Vagina (tissue), 2 donors: ENCODE data around the gene LIN37. TPM values are rescaled to one million over a fixed set of nuclear protein-coding genes. Genes with fewer than 3 reads are reported as not detected.
A peak's percentile ranks its signal among the peaks of the same experiment; 100 is the strongest.

Experiments used
- DNase-seq, 2 donors: peaks; one replicate each; pipeline ENCODE4 v3.0.0-alpha.2; 2017; ENCODE audit errors: extremely low spot score in 2 of 2
- H3K27ac ChIP-seq: fragments of 200-600 bp; sonication (generic); one replicate; pipeline ENCODE4 v1.5.1; 2019
- H3K27me3 ChIP-seq: fragments of 200-600 bp; sonication (generic); one replicate; pipeline ENCODE4 v1.5.1; 2019
- H3K36me3 ChIP-seq, 2 donors: fragments of 200-600 bp; sonication (generic); one replicate each; pipeline ENCODE4 v1.5.1; 2017 to 2019
- H3K4me1 ChIP-seq: fragments of 200-600 bp; sonication (generic); one replicate; pipeline ENCODE4 v1.5.1; 2019
- H3K4me3 ChIP-seq, 2 donors: fragments of 200-600 bp; sonication (generic); 1 replicate in 1 of 2; 2 replicates in 1 of 2; pipeline ENCODE4 v1.5.1; 2016 to 2019
- H3K9me3 ChIP-seq: fragments of 200-600 bp; sonication (generic); one replicate; pipeline ENCODE4 v1.5.1; 2019
- POLR2A ChIP-seq, 2 donors: fragments of 450-650 bp; IDR thresholded peaks; one replicate each; pipeline ENCODE4 v1.6.1; 2017; ENCODE audit warnings: antibody characterized with exemption in 2 of 2, mild to moderate bottlenecking in 2 of 2, moderate library complexity in 2 of 2
- POLR2AphosphoS5 ChIP-seq, 2 donors: sonication (generic); formaldehyde crosslinking; IDR thresholded peaks; one replicate each; pipeline ENCODE4 v1.9.0; 2017; ENCODE audit warnings: antibody characterized with exemption in 2 of 2, mild to moderate bottlenecking in 2 of 2, low read depth in 1 of 2; ENCODE audit not compliant: insufficient read depth in 1 of 2
- intact Hi-C: fragments of 100-400 bp; cut with DNase I; formaldehyde crosslinking; loops from one replicate; pipeline ENCODE4 v1.15.1; 2023
- total RNA-seq: library from RNA; depleted of rRNA; stranded (reverse); fragments of >200 nt; gene quantifications from one replicate; pipeline ENCODE4 v1.2.3, GENCODE V29; 2016
- TF ChIP-seq, protein P1 (sequence below), 3 experiments: fragments of 450-650 bp in 2 of 3; fragments of 200-600 bp in 1 of 3; sonication (generic) in 1 of 3; IDR thresholded peaks; one replicate each; pipeline ENCODE4 v1.5.1; 2017 to 2019; ENCODE audit warnings: antibody characterized with exemption in 3 of 3, mild to moderate bottlenecking in 2 of 3, moderate library complexity in 2 of 3

Gene LIN37
- total RNA-seq, 1 donor from 2014 or later: 11.3 TPM

DNA sequence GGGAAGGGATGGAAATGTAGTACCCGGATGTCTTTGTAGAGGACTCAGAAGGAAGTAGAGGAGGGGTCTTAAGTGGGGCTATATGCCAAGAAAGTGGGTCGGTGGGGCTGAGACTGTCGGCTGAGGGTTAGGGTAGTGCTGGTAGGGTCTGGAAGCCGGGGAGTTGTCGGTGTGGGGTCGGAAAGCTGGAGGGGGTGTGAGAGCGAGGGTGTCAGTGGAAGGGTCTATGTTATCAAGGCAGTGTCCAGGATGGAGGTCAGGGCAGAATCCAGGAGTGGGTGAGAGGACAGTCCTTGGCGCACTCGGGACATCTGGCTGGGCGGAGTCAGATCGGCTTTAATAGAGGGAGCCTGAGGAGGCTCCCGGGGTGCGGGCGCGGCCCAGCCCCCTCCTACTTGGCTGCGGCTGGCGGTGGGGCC is 6.8 kb downstream of the LIN37 start:
- H3K4me3 ChIP-seq: peak overlapping the region; percentile 61 to 88

DNA sequence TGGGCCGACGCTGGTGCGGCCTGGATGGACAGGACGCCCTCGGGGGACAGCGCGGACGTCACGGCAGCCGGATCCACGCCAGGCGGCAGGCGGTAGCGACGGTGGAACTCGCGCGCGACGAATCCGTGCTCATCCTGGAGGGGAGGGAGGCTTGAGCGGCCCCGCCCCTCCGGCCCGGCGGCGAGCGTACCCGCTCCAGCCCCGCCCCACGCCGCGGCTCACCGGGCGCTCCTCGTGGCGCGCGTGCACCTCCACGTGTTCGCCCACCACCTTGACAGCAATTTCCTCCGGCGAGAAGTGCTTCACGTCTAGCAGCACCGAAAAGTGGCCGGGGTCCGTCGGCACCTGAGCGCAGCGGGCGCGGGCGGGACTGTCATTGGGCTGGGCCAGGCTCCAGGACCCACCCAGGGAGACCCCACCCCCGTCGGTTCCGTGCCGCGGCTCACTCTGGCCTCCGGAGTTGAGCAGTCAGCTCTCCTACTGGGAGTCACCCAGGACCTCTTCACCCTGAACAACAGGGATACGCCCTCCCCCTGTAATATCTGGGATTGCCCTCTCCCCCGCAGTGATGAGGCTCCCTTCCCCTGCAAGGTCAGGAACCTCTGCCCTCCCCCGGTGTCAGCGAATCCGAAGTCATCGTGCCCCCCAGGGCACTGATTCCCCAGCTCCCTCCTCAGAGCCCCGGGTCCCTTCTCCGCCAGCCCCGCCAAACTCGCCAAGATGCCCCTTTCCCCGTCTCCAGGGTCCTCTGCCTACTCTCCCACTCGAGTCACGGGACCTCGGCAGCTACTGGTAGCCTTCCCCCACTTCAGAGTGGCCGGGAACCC is 7.4 kb downstream of the LIN37 start:
- TF ChIP-seq POLR2A (IDR thresholded peaks at IDR 0.05) (no peak), POLR2AphosphoS5 (IDR thresholded peaks at IDR 0.05; ENCODE audit: insufficient read depth in 1 of 2, low read depth in 1 of 2) (peak in 1 of 2 donors; percentile 83)
- Histone ChIP-seq H3K27ac (peak overlapping the region; percentile 97), H3K27me3 (no peaks in the 10 kb centered on the region), H3K36me3 (peaks cover 0 to 27% of the 10 kb centered on the region in 2 donors), H3K4me1 (peaks cover 42% of the 10 kb centered on the region), H3K9me3 (no peaks in the 10 kb centered on the region), H3K4me3 (peak overlapping the region; percentile 61 to 88)
- DNase-seq: peak in 1 of 2 donors; percentile 95
- intact Hi-C loops: no loop called here

More for the DNA sequence above, 6.8 kb downstream of the LIN37 start:
- TF ChIP-seq POLR2AphosphoS5 (IDR thresholded peaks at IDR 0.05; ENCODE audit: insufficient read depth in 1 of 2, low read depth in 1 of 2) (peak in 1 of 2 donors; percentile 73), POLR2A (IDR thresholded peaks at IDR 0.05) (no peak)
- TF ChIP-seq, protein P1, sequence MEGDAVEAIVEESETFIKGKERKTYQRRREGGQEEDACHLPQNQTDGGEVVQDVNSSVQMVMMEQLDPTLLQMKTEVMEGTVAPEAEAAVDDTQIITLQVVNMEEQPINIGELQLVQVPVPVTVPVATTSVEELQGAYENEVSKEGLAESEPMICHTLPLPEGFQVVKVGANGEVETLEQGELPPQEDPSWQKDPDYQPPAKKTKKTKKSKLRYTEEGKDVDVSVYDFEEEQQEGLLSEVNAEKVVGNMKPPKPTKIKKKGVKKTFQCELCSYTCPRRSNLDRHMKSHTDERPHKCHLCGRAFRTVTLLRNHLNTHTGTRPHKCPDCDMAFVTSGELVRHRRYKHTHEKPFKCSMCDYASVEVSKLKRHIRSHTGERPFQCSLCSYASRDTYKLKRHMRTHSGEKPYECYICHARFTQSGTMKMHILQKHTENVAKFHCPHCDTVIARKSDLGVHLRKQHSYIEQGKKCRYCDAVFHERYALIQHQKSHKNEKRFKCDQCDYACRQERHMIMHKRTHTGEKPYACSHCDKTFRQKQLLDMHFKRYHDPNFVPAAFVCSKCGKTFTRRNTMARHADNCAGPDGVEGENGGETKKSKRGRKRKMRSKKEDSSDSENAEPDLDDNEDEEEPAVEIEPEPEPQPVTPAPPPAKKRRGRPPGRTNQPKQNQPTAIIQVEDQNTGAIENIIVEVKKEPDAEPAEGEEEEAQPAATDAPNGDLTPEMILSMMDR (IDR thresholded peaks at IDR 0.05): no peak
- no peaks in the 10 kb centered on the region for H3K9me3 ChIP-seq
- H3K4me1 ChIP-seq: peaks cover 45% of the 10 kb centered on the region
- peak overlapping the region; percentile 97 for H3K27ac ChIP-seq
- peak in 1 of 2 donors; percentile 95 for DNase-seq
- intact Hi-C loops: no loop called here
- H3K27me3 ChIP-seq: no peaks in the 10 kb centered on the region
- H3K36me3 ChIP-seq: peaks cover 0 to 26% of the 10 kb centered on the region in 2 donors

DNA sequence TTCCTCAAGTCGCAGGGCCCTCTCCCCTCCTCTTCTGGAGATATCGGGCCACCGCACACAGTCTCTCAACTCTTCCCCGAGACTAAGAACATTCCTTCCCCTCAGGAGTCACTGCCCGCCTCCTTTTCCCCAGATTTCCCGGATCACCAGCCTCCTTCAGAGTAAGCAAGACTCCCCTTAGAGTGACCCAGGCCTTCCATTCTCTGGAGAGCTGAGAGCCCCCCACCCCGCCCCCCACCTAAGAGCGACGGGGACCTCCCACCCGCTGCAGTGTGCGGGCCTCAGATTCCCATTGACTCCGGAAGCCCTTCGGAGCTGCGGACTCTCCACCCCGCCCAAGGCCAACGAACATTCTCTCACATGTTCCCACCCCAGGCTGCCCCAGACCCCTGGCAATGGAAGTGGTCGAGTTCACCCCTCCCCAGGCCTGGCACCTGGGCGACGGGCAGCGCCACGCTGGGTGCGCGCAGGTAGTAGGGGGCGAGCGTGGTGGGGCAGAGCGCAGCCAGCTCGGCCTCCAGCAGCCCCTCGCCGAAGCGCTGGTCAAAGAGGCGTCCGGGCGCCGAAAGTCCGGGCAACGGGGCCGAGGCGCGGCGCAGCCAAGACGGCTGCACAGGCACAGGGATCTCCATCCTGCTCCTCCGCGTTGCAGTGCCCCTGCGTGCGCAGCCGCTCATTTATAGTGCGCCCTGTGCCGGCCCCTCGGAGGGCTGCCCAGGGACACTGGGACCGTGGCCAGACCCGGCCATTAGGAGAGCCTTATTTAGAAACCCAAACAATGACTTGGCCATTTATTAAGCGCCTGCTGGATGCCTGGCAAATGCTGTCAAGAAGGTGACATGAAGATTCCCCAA is 8.2 kb downstream of the LIN37 start, which contains the start of gene HSPB6:
Gene HSPB6, minus strand, starts transcription at position 653 of the 854 bp plus-strand sequence. Its CDS starts 21 bp downstream, at position 632.
- intact Hi-C loops: no loop called here
- Histone ChIP-seq H3K27ac (peak within 1 kb of the TSS; percentile 97), H3K36me3 (peaks cover 0 to 29% of the 10 kb centered on the region in 2 donors), H3K4me3 (peak within 1 kb of the TSS; percentile 61 to 88), H3K27me3 (no peaks in the 10 kb centered on the region), H3K9me3 (no peaks in the 10 kb centered on the region), H3K4me1 (peaks cover 42% of the 10 kb centered on the region)
- DNase-seq: peak in 1 of 2 donors; percentile 92
- TF ChIP-seq POLR2A (IDR thresholded peaks at IDR 0.05): peak in 1 of 2 donors; percentile 50
- TF ChIP-seq, protein P1 (IDR thresholded peaks at IDR 0.05): no peak
- TF ChIP-seq POLR2AphosphoS5 (IDR thresholded peaks at IDR 0.05; ENCODE audit: insufficient read depth in 1 of 2, low read depth in 1 of 2): peak in 1 of 2 donors; percentile 92

DNA sequence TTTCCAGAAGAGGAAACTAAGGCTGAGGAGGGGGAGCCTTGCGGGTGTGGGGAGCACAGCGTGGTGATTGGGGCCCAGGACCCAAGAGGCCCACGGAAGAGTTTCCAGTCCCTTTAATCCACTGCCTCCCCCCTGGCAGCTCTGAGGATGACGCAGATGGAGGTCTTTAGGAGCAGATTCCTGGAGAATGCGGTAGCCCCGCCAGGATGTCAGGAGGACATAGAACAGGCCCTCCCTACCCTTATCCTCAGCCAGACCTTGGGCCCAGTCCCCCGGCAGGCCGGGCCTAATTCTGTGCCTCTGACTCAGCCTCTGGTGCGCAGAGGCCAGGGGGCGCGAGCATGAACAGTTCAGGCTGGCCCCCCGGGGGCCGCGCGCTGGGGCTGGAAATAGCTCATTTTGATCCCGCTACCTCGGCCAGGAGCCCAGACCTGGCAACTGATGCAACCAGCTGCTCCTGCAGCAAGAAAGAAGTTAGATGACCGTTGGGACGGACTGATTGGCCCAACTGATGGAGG is 8.9 kb downstream of the LIN37 start:
- H3K4me1 ChIP-seq: peaks cover 42% of the 10 kb centered on the region
- H3K27ac ChIP-seq: peak overlapping the region; percentile 97
- peaks cover 0 to 25% of the 10 kb centered on the region in 2 donors for H3K36me3 ChIP-seq
- peak in 1 of 2 donors; percentile 99 for DNase-seq
- H3K4me3 ChIP-seq: peak overlapping the region; percentile 61 to 88
- TF ChIP-seq, protein P1 (IDR thresholded peaks at IDR 0.05): no peak
- peak in 1 of 2 donors; percentile 22 for TF ChIP-seq POLR2A (IDR thresholded peaks at IDR 0.05)
- TF ChIP-seq POLR2AphosphoS5 (IDR thresholded peaks at IDR 0.05; ENCODE audit: insufficient read depth in 1 of 2, low read depth in 1 of 2): peak; percentile 77 to 91
- no peaks in the 10 kb centered on the region for H3K9me3 ChIP-seq
- no peaks in the 10 kb centered on the region for H3K27me3 ChIP-seq
- intact Hi-C loops: no loop called here
